HFFc6 (cell line): ENCODE data around the gene RGMA. TPM values are rescaled to one million over a fixed set of nuclear protein-coding genes. Genes with fewer than 3 reads are reported as not detected.

Experiments
- DNase-seq: peaks from one replicate; pipeline ENCODE4 v3.0.0-alpha.2; 2018
- H3K27ac Mint-ChIP-seq: 2 replicates; pipeline ENCODE4 v1.8.0; 2020; ENCODE audit warnings: mild to moderate bottlenecking, mixed read lengths
- H3K27me3 Mint-ChIP-seq: 2 replicates; pipeline ENCODE4 v1.8.0; 2021; ENCODE audit warnings: mild to moderate bottlenecking, moderate library complexity, mixed read lengths; ENCODE audit not compliant: insufficient read depth
- H3K36me3 Mint-ChIP-seq: 2 replicates; pipeline ENCODE4 v1.8.0; 2021; ENCODE audit warnings: low read depth, mixed read lengths
- H3K4me1 Mint-ChIP-seq: 2 replicates; pipeline ENCODE4 v1.8.0; 2020; ENCODE audit warnings: low read depth, mixed read lengths
- H3K4me3 Mint-ChIP-seq: 2 replicates; pipeline ENCODE4 v1.8.0; 2020; ENCODE audit warnings: mild to moderate bottlenecking, moderate library complexity, mixed read lengths
- H3K9me3 Mint-ChIP-seq: 2 replicates; pipeline ENCODE4 v1.8.0; 2020; ENCODE audit warnings: mild to moderate bottlenecking, mixed read lengths
- total RNA-seq, 6 experiments: library from RNA; stranded (reverse); fragmentation: NEBNext Ultra II Directional; extraction: Animal tissue kit (Norgen Biotek cat#: 25700); gene quantifications; 2 replicates in 1 of 6; 3 replicates in 5 of 6; pipeline ENCODE4 v1.2.3, GENCODE V29; 2021
- TF ChIP-seq, protein P1 (sequence below): fragments of 200-600 bp; sonication (generic); IDR thresholded peaks from 2 replicates; pipeline ENCODE4 v1.5.0; 2021; ENCODE audit warnings: antibody characterized with exemption, mild to moderate bottlenecking

Gene RGMA
- total RNA-seq, 6 experiments from 2014 or later, result 0.07 to 0.32 (median 0.19) TPM; not detected in 1

DNA sequence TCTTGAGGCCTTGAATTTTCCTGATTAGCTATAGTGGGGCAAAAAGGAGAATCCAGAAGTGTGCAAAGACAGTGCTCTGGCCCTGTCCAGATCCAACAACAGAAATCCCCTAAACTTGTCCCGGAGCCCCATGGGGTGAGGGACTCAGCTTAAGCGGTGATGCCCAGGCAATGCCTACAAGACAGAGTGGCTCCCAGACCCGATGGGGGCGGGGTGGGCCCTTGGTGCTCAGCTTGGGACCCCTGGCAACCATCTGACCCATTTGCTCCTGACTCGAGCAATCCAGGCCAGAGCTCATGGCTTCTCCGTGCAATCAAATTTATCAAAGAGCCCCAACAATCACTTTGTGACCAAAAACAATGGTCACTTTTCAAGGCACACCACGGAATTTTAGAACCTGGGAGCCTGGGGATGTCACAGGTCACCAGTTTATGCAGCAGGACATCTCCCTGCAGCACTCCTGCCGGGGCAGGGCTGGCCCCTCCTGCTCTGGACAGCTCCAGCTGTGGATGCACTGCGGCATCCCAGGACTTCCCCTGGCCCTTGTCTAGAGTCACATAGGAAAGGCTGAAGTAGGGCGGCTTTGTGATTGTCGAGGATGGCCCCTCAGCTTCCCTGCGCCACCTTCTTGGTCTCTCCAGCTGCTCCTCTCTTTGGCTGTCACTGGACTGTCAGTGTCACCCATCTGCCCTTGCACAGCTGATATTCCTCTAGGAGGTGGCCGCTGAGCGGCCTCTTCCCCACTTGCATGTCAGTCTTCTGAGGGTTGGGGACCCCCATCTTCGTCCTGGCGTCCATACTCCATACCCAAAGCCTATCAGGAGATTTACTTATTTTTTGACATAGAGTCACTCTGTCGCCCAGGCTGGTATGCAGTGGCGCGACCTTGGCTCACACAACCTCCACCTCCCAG is 28.4 kb downstream of the RGMA start:
- Mint-ChIP-seq H3K27me3 (peaks cover 36% of the 10 kb centered on the region), H3K4me3 (no peak overlapping the region), H3K36me3 (no peaks in the 10 kb centered on the region), H3K27ac (no peak overlapping the region), H3K9me3 (no peaks in the 10 kb centered on the region), H3K4me1 (no peaks in the 10 kb centered on the region)
- no peak for DNase-seq
- TF ChIP-seq, protein P1, sequence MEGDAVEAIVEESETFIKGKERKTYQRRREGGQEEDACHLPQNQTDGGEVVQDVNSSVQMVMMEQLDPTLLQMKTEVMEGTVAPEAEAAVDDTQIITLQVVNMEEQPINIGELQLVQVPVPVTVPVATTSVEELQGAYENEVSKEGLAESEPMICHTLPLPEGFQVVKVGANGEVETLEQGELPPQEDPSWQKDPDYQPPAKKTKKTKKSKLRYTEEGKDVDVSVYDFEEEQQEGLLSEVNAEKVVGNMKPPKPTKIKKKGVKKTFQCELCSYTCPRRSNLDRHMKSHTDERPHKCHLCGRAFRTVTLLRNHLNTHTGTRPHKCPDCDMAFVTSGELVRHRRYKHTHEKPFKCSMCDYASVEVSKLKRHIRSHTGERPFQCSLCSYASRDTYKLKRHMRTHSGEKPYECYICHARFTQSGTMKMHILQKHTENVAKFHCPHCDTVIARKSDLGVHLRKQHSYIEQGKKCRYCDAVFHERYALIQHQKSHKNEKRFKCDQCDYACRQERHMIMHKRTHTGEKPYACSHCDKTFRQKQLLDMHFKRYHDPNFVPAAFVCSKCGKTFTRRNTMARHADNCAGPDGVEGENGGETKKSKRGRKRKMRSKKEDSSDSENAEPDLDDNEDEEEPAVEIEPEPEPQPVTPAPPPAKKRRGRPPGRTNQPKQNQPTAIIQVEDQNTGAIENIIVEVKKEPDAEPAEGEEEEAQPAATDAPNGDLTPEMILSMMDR, result no peak

DNA sequence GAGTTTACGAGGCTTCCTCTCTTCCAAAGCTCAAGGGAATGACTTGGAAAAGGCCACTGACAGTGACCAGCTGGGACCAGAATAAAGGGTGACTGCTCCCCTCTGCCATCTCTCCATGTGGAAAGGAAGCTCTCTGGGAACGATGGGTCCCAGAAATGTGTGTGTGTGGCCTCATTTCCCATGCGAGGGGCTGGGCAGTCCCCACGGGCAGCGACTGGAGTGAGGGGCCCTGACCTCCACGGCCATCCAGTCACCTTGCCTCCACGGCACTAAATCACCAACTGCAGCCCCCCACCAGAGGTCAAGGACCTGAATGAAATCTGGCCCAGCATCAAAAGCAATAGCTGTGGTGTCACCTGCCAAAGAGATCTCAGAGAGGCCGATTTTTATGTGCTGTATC is 29.6 kb downstream of the RGMA start:
- TF ChIP-seq, protein P1, result no peak
- Mint-ChIP-seq H3K27me3 (peaks cover 43% of the 10 kb centered on the region), H3K4me1 (no peaks in the 10 kb centered on the region), H3K27ac (no peak overlapping the region), H3K9me3 (no peaks in the 10 kb centered on the region), H3K36me3 (no peaks in the 10 kb centered on the region), H3K4me3 (no peak overlapping the region)
- no peak for DNase-seq

DNA sequence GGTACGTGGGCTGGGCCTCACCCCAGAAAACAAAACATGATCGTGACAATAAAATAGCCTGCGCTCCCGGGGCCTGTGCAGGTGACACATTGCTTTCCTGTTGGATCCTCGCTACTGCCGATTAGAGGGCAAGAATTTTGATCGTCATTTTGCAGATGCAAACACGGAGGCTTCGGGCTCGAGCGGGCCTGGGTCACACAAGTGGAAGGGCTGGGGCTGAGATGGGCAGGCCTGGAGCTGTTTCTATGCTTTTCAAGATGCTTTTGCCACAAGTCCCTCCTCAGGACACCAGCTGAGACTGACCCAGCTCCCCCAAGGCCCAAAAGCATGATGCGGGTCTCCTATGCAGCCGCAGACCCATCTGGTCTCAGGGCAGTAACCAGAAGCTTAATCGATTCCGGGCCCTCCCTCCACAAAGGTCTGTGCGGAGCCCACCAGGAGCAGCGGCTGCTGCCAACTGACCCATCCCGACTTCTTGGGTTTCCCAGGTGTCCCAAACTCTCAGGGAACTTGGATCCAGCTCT is 30.0 kb downstream of the RGMA start:
- no peaks in the 10 kb centered on the region for H3K4me1 Mint-ChIP-seq
- peaks cover 44% of the 10 kb centered on the region for H3K27me3 Mint-ChIP-seq
- H3K36me3 Mint-ChIP-seq, result no peaks in the 10 kb centered on the region
- H3K4me3 Mint-ChIP-seq, result no peak overlapping the region
- H3K9me3 Mint-ChIP-seq, result no peaks in the 10 kb centered on the region
- DNase-seq, result no peak
- TF ChIP-seq, protein P1, result no peak
- no peak overlapping the region for H3K27ac Mint-ChIP-seq

DNA sequence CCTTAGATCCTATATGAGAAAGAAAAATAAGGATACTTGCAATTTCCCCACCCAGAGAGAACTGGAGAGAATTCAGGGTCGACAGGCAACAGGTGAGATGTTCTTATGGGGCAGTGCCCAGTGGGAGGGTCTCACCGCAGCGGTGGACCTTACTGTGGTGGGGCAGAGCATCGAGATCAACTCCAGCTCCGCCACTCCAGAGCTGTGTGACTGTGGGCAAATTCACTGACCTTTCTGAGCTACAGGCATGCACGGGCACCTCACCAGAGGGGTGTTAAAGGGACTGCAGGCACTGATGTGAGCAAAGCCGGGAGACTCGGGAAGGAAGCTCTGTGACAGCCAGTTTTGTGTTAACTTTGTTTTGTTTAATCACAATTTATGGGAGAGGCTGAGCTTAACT is 30.9 kb downstream of the RGMA start:
- Mint-ChIP-seq H3K27me3 (peaks cover 43% of the 10 kb centered on the region), H3K4me3 (no peak overlapping the region)

DNA sequence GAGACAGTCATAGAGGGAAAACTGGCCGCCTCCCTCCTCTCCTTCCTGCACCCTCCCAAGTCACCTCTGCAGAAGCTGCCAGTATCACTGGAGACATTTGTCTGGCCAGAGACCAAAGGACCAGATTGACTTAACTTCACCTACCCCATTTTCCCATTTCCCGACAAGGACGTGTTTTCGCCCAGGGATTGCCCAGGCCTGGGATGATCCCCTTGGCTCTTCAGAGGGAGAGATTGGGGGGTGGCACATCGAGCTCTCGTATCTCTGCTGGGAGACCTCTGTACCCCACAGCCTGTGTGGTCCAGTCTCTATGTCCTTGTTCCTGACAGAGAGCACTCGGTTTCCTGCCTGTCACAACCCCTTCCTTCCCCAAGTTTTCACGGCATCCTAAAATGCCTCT is 31.4 kb downstream of the RGMA start:
- DNase-seq, result no peak
- H3K4me1 Mint-ChIP-seq, result no peaks in the 10 kb centered on the region
- TF ChIP-seq, protein P1, result no peak
- H3K27me3 Mint-ChIP-seq, result peaks cover 42% of the 10 kb centered on the region
- no peaks in the 10 kb centered on the region for H3K9me3 Mint-ChIP-seq
- H3K27ac Mint-ChIP-seq, result no peak overlapping the region
- no peak overlapping the region for H3K4me3 Mint-ChIP-seq
- H3K36me3 Mint-ChIP-seq, result no peaks in the 10 kb centered on the region

More for the DNA sequence above, 30.9 kb downstream of the RGMA start:
- no peaks in the 10 kb centered on the region for H3K36me3 Mint-ChIP-seq
- TF ChIP-seq, protein P1, result no peak
- DNase-seq, result no peak
- no peaks in the 10 kb centered on the region for H3K4me1 Mint-ChIP-seq
- H3K27ac Mint-ChIP-seq, result no peak overlapping the region
- H3K9me3 Mint-ChIP-seq, result no peaks in the 10 kb centered on the region
